Colonic mucosa (tissue), 4 donors: ENCODE data around the gene AFAP1L1. TPM values are rescaled to one million over a fixed set of nuclear protein-coding genes. Genes with fewer than 3 reads are reported as not detected.

Experiments
- DNase-seq: peaks from one replicate; pipeline ENCODE4 v3.0.0-alpha.2; 2020
- H3K27ac ChIP-seq: fragments of 200-600 bp; one replicate; pipeline ENCODE4 v1.8.0; 2021
- H3K27me3 ChIP-seq: fragments of 200-600 bp; one replicate; pipeline ENCODE4 v1.8.0; 2021
- H3K36me3 ChIP-seq: fragments of 200-600 bp; one replicate; pipeline ENCODE4 v1.8.0; 2021
- H3K4me1 ChIP-seq: fragments of 200-600 bp; one replicate; pipeline ENCODE4 v1.8.0; 2021; ENCODE audit warnings: mild to moderate bottlenecking
- H3K4me3 ChIP-seq: fragments of 200-600 bp; one replicate; pipeline ENCODE4 v1.8.0; 2021
- H3K9ac ChIP-seq, 2 donors: one replicate each; pipeline ENCODE4 v1.7.0; 2013; ENCODE audit warnings: control low read depth in 2 of 2, low read depth in 2 of 2, low read length in 2 of 2
- H3K9me3 ChIP-seq: fragments of 200-600 bp; one replicate; pipeline ENCODE4 v1.8.0; 2021
- CTCF ChIP-seq: fragments of 200-600 bp; IDR thresholded peaks from one replicate; pipeline ENCODE4 v1.8.0; 2022; ENCODE audit warnings: antibody characterized with exemption, mild to moderate bottlenecking
- intact Hi-C: fragments of 100-400 bp; cut with DNase I; formaldehyde crosslinking; loops from one replicate; pipeline ENCODE4 v1.14.1; 2022
- total RNA-seq, 2 donors: library from RNA; stranded (reverse); fragmentation: NEBNext Ultra II Directional in 1 of 2; extraction: Animal tissue kit (Norgen Biotek cat#: 25700) in 1 of 2; gene quantifications; one replicate each; pipeline ENCODE4 v1.2.1, GENCODE V29; 2021
- donor health status: healthy.
- donor health status: DM: no; HTN: no; CAD: no.
- donor health status: DM: no; HTN: no; CAD: no.

Gene AFAP1L1
- total RNA-seq, 2 donors from 2014 or later = 1.6 to 4.0 TPM

GRCh38 chr5:149240354-149240998 is 31.2 kb upstream of the AFAP1L1 start:
- H3K27me3 ChIP-seq = no peaks in the 10 kb centered on the region
- peak overlapping the region; percentile 50 for H3K27ac ChIP-seq
- DNase-seq = peak; percentile 35
- H3K9ac ChIP-seq = no peak overlapping the region
- no peaks in the 10 kb centered on the region for H3K36me3 ChIP-seq
- intact Hi-C loops = no loop called here
- H3K4me1 ChIP-seq = no peaks in the 10 kb centered on the region
- TF ChIP-seq CTCF = no peak
- no peaks in the 10 kb centered on the region for H3K9me3 ChIP-seq
- H3K4me3 ChIP-seq = no peak overlapping the region

GRCh38 chr5:149242339-149242738 is 29.3 kb upstream of the AFAP1L1 start:
- DNase-seq = no peak
- no peaks in the 10 kb centered on the region for H3K36me3 ChIP-seq
- no peaks in the 10 kb centered on the region for H3K4me1 ChIP-seq
- no peaks in the 10 kb centered on the region for H3K9me3 ChIP-seq
- no peak overlapping the region for H3K9ac ChIP-seq
- no peak overlapping the region for H3K27ac ChIP-seq
- intact Hi-C loops = no loop called here
- TF ChIP-seq CTCF = no peak
- no peak overlapping the region for H3K4me3 ChIP-seq
- H3K27me3 ChIP-seq = no peaks in the 10 kb centered on the region

- H3K36me3 ChIP-seq = no peaks in the 10 kb centered on the region
- DNase-seq = no peak
- H3K4me3 ChIP-seq = no peak overlapping the region
- TF ChIP-seq CTCF = no peak
- intact Hi-C loops = no loop called here
- no peaks in the 10 kb centered on the region for H3K27me3 ChIP-seq
- H3K4me1 ChIP-seq = no peaks in the 10 kb centered on the region
- no peak overlapping the region for H3K27ac ChIP-seq
- no peak overlapping the region for H3K9ac ChIP-seq
- H3K9me3 ChIP-seq = no peaks in the 10 kb centered on the region
Measured at GRCh38 chr5:149246906-149247305, 24.8 kb upstream of the AFAP1L1 start.

GRCh38 chr5:149247726-149248125 is 23.9 kb upstream of the AFAP1L1 start:
- Histone ChIP-seq H3K27me3 (no peaks in the 10 kb centered on the region), H3K4me3 (no peak overlapping the region), H3K36me3 (no peaks in the 10 kb centered on the region), H3K27ac (no peak overlapping the region), H3K9ac (no peak overlapping the region), H3K9me3 (no peaks in the 10 kb centered on the region), H3K4me1 (no peaks in the 10 kb centered on the region)
- intact Hi-C loops = no loop called here
- no peak for TF ChIP-seq CTCF
- no peak for DNase-seq

- intact Hi-C loops = no loop called here
- no peak for DNase-seq
- TF ChIP-seq CTCF = no peak
- Histone ChIP-seq H3K27ac (no peak overlapping the region), H3K9me3 (no peaks in the 10 kb centered on the region), H3K9ac (no peak overlapping the region), H3K4me3 (no peak overlapping the region), H3K4me1 (no peaks in the 10 kb centered on the region), H3K27me3 (no peaks in the 10 kb centered on the region), H3K36me3 (no peaks in the 10 kb centered on the region)
Measured at GRCh38 chr5:149251546-149251945, 20.1 kb upstream of the AFAP1L1 start.
